HepG2 (cell line): ENCODE data around the gene DDX46. TPM values are rescaled to one million over a fixed set of nuclear protein-coding genes. Genes with fewer than 3 reads are reported as not detected.

ENCODE experiments used
- ARNT2 ChIP-seq: sonication (generic); formaldehyde crosslinking; IDR thresholded peaks from 2 replicates; pipeline ENCODE4 v1.8.0; 2022; ENCODE audit warnings: mild to moderate bottlenecking, low read depth, missing genetic modification reagents, moderate library complexity
- DNMT1 ChIP-seq: sonication (generic); formaldehyde crosslinking; IDR thresholded peaks from 2 replicates; pipeline ENCODE4 v1.5.1; 2020; ENCODE audit warnings: mild to moderate bottlenecking, missing genetic modification reagents
- FLYWCH1 ChIP-seq: sonication (generic); formaldehyde crosslinking; IDR thresholded peaks from 2 replicates; pipeline ENCODE4 v1.8.1; 2023; ENCODE audit warnings: mild to moderate bottlenecking, missing genetic modification reagents
- ZFYVE20 ChIP-seq: sonication (generic); formaldehyde crosslinking; IDR thresholded peaks from 2 replicates; pipeline ENCODE4 v1.8.0; 2023; ENCODE audit warnings: low read depth, mild to moderate bottlenecking, moderate library complexity, missing genetic modification reagents, borderline replicate concordance
- ZNF44 ChIP-seq: sonication (generic); formaldehyde crosslinking; IDR thresholded peaks from 2 replicates; pipeline ENCODE4 v1.5.1; 2020; ENCODE audit warnings: mild to moderate bottlenecking, missing genetic modification reagents
- ZNF563 ChIP-seq: sonication (generic); formaldehyde crosslinking; IDR thresholded peaks from 2 replicates; pipeline ENCODE4 v1.8.0; 2022; ENCODE audit warnings: mild to moderate bottlenecking, moderate library complexity, missing genetic modification reagents
- polyA plus RNA-seq, 8 experiments: library from polyadenylated mRNA; depleted of rRNA in 3 of 8; stranded (reverse) in 7 of 8; unstranded in 1 of 8; fragments of >200 nt; fragmentation: Illumina TruSeq in 4 of 8; extraction: Trizol in 4 of 8; gene quantifications; 2 replicates each; pipeline versions ENCODE4 v1.2.1 to v1.2.3, GENCODE V29; 2011 to 2016; ENCODE audit warnings: low read depth in 4 of 8, missing spikeins in 1 of 8, mixed read lengths in 1 of 8; ENCODE audit not compliant: insufficient read depth in 1 of 8
- total RNA-seq, 5 experiments: library from RNA; depleted of rRNA; stranded (reverse); fragments of >200 nt; fragmentation: Illumina TruSeq; extraction: Trizol; gene quantifications; 2 replicates each; pipeline ENCODE4 v1.2.3, GENCODE V29; 2016; ENCODE audit warnings: low read depth in 1 of 5
- TF ChIP-seq, protein P1 (sequence below): sonication (generic); formaldehyde crosslinking; IDR thresholded peaks from 2 replicates; pipeline ENCODE4 v1.4.0; 2020; ENCODE audit warnings: missing genetic modification reagents
- TF ChIP-seq, protein P2 (sequence below): sonication (generic); formaldehyde crosslinking; IDR thresholded peaks from 2 replicates; pipeline ENCODE4 v1.4.0; 2020; ENCODE audit warnings: mild to moderate bottlenecking, missing genetic modification reagents, borderline replicate concordance
- TF ChIP-seq, protein P3 (sequence below): IDR thresholded peaks from 2 replicates; pipeline ENCODE4 v1.4.0; 2020; ENCODE audit warnings: mild to moderate bottlenecking, missing genetic modification reagents
- TF ChIP-seq, protein P4 (sequence below): sonication (generic); formaldehyde crosslinking; IDR thresholded peaks from 2 replicates; pipeline ENCODE4; 2020; ENCODE audit warnings: missing genetic modification reagents, mild to moderate bottlenecking, borderline replicate concordance
- TF ChIP-seq, protein P5 (sequence below): sonication (generic); formaldehyde crosslinking; IDR thresholded peaks from 2 replicates; pipeline ENCODE4 v1.8.1; 2023; ENCODE audit warnings: mild to moderate bottlenecking, missing genetic modification reagents
- TF ChIP-seq, protein P6 (sequence below): sonication (generic); formaldehyde crosslinking; IDR thresholded peaks from 2 replicates; pipeline ENCODE4 v1.4.0; 2020; ENCODE audit warnings: mild to moderate bottlenecking, low read depth, missing genetic modification reagents

Gene DDX46
- total and polyA plus RNA-seq, 2 of the 13 experiments (the other 11 are each of a cell fraction or from before 2014, with no cell fraction given) = 27.3 to 59.3 TPM

DNA sequence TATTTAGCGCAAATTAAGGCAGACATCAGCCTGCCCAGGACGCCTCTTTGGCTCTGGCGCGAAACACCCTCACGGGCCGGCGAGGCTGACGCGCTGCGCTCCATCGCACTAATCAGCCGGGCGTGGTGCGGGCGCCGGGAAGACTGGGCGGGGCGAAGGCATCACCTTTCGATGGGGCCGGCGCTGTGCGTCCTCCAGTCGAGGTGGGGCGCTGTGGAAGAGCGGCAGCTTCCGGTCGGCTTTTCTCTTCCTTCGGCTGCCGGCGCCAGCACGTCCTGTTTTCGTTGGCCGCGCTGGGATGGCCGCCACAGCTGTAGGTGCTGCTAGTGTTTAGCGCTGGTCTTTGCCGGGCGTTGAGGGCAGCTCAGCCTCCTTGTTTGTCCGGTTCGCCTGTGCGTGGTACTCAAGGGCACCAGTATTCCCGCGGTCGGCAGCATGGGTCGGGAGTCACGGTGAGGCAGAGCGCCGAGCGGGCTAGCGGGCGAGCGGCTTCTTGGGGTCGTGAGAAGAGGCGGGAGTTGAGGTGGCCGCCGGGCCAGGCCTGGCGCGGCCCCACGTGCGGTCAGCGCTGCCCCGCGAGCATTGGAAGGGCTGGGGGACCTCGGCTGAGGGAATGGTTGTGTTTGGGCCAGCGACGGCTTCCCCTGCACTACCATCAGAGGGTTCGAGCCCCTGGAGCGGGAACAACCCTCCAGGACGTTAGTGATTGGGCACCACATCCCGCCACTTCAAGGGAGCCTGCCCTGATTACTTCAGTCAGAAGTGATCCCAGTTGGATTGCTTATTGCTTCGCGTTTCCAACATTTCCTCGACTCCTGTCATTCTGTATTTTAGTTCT is at the start of gene DDX46 (continued):
- TF ChIP-seq, protein P1, sequence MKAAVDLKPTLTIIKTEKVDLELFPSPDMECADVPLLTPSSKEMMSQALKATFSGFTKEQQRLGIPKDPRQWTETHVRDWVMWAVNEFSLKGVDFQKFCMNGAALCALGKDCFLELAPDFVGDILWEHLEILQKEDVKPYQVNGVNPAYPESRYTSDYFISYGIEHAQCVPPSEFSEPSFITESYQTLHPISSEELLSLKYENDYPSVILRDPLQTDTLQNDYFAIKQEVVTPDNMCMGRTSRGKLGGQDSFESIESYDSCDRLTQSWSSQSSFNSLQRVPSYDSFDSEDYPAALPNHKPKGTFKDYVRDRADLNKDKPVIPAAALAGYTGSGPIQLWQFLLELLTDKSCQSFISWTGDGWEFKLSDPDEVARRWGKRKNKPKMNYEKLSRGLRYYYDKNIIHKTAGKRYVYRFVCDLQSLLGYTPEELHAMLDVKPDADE (CRISPR knock-in tag) = peak; percentile 33; the same call in 1 of the 2 replicates
- TF ChIP-seq ZFYVE20 (0 out of 2 replicates have a peak, but pooled peaks have one; percentile 69), DNMT1 (CRISPR knock-in tag) (no peak), FLYWCH1 (CRISPR knock-in tag) (no peak), ZNF563 (CRISPR knock-in tag) (0 out of 2 replicates have a peak, but pooled peaks have one; percentile 56), ARNT2 (peak; percentile 93), ZNF44 (no peak)
- TF ChIP-seq, protein P2, sequence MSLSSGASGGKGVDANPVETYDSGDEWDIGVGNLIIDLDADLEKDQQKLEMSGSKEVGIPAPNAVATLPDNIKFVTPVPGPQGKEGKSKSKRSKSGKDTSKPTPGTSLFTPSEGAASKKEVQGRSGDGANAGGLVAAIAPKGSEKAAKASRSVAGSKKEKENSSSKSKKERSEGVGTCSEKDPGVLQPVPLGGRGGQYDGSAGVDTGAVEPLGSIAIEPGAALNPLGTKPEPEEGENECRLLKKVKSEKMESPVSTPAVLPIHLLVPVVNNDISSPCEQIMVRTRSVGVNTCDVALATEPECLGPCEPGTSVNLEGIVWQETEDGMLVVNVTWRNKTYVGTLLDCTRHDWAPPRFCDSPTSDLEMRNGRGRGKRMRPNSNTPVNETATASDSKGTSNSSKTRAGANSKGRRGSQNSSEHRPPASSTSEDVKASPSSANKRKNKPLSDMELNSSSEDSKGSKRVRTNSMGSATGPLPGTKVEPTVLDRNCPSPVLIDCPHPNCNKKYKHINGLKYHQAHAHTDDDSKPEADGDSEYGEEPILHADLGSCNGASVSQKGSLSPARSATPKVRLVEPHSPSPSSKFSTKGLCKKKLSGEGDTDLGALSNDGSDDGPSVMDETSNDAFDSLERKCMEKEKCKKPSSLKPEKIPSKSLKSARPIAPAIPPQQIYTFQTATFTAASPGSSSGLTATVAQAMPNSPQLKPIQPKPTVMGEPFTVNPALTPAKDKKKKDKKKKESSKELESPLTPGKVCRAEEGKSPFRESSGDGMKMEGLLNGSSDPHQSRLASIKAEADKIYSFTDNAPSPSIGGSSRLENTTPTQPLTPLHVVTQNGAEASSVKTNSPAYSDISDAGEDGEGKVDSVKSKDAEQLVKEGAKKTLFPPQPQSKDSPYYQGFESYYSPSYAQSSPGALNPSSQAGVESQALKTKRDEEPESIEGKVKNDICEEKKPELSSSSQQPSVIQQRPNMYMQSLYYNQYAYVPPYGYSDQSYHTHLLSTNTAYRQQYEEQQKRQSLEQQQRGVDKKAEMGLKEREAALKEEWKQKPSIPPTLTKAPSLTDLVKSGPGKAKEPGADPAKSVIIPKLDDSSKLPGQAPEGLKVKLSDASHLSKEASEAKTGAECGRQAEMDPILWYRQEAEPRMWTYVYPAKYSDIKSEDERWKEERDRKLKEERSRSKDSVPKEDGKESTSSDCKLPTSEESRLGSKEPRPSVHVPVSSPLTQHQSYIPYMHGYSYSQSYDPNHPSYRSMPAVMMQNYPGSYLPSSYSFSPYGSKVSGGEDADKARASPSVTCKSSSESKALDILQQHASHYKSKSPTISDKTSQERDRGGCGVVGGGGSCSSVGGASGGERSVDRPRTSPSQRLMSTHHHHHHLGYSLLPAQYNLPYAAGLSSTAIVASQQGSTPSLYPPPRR (CRISPR knock-in tag) = peak; percentile 53; the same call in 1 of the 2 replicates
- TF ChIP-seq, protein P3, sequence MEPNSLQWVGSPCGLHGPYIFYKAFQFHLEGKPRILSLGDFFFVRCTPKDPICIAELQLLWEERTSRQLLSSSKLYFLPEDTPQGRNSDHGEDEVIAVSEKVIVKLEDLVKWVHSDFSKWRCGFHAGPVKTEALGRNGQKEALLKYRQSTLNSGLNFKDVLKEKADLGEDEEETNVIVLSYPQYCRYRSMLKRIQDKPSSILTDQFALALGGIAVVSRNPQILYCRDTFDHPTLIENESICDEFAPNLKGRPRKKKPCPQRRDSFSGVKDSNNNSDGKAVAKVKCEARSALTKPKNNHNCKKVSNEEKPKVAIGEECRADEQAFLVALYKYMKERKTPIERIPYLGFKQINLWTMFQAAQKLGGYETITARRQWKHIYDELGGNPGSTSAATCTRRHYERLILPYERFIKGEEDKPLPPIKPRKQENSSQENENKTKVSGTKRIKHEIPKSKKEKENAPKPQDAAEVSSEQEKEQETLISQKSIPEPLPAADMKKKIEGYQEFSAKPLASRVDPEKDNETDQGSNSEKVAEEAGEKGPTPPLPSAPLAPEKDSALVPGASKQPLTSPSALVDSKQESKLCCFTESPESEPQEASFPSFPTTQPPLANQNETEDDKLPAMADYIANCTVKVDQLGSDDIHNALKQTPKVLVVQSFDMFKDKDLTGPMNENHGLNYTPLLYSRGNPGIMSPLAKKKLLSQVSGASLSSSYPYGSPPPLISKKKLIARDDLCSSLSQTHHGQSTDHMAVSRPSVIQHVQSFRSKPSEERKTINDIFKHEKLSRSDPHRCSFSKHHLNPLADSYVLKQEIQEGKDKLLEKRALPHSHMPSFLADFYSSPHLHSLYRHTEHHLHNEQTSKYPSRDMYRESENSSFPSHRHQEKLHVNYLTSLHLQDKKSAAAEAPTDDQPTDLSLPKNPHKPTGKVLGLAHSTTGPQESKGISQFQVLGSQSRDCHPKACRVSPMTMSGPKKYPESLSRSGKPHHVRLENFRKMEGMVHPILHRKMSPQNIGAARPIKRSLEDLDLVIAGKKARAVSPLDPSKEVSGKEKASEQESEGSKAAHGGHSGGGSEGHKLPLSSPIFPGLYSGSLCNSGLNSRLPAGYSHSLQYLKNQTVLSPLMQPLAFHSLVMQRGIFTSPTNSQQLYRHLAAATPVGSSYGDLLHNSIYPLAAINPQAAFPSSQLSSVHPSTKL = peak; percentile 73
- TF ChIP-seq, protein P4, sequence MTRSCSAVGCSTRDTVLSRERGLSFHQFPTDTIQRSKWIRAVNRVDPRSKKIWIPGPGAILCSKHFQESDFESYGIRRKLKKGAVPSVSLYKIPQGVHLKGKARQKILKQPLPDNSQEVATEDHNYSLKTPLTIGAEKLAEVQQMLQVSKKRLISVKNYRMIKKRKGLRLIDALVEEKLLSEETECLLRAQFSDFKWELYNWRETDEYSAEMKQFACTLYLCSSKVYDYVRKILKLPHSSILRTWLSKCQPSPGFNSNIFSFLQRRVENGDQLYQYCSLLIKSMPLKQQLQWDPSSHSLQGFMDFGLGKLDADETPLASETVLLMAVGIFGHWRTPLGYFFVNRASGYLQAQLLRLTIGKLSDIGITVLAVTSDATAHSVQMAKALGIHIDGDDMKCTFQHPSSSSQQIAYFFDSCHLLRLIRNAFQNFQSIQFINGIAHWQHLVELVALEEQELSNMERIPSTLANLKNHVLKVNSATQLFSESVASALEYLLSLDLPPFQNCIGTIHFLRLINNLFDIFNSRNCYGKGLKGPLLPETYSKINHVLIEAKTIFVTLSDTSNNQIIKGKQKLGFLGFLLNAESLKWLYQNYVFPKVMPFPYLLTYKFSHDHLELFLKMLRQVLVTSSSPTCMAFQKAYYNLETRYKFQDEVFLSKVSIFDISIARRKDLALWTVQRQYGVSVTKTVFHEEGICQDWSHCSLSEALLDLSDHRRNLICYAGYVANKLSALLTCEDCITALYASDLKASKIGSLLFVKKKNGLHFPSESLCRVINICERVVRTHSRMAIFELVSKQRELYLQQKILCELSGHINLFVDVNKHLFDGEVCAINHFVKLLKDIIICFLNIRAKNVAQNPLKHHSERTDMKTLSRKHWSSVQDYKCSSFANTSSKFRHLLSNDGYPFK (CRISPR knock-in tag) = peak; percentile 92
- TF ChIP-seq, protein P5, sequence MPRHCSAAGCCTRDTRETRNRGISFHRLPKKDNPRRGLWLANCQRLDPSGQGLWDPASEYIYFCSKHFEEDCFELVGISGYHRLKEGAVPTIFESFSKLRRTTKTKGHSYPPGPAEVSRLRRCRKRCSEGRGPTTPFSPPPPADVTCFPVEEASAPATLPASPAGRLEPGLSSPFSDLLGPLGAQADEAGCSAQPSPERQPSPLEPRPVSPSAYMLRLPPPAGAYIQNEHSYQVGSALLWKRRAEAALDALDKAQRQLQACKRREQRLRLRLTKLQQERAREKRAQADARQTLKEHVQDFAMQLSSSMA (CRISPR knock-in tag) = peak; percentile 87
- TF ChIP-seq, protein P6, sequence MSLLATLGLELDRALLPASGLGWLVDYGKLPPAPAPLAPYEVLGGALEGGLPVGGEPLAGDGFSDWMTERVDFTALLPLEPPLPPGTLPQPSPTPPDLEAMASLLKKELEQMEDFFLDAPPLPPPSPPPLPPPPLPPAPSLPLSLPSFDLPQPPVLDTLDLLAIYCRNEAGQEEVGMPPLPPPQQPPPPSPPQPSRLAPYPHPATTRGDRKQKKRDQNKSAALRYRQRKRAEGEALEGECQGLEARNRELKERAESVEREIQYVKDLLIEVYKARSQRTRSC (CRISPR knock-in tag) = peak; percentile 52; the same call in 1 of the 2 replicates
